Erythroblast (primary cell): ENCODE data around the gene ASB8.

ENCODE experiments used
- GATA1 ChIP-seq: IDR thresholded peaks from 2 replicates; pipeline ENCODE4 v1.6.1; 2011; ENCODE audit warnings: low read depth, mild to moderate bottlenecking, control low read depth, low read length, moderate library complexity
- POLR2A ChIP-seq: IDR thresholded peaks from 2 replicates; pipeline ENCODE4 v1.6.1; 2011; ENCODE audit warnings: mild to moderate bottlenecking, low read length

GRCh38 chr12:48164451-48164850, 7.1 kb upstream of the ASB8 start:
- TF ChIP-seq POLR2A, result no peak
- no peak for TF ChIP-seq GATA1
